Vein endothelial cell (primary cell): ENCODE data around the gene SEC22A. TPM values are rescaled to one million over a fixed set of nuclear protein-coding genes. Genes with fewer than 3 reads are reported as not detected.

Source experiments
- total RNA-seq: library from RNA; depleted of rRNA; stranded (reverse); fragments of >200 nt; gene quantifications from 2 replicates; pipeline ENCODE4 v1.2.3, GENCODE V29; 2012

Gene SEC22A
- 24.2 and 25.2 TPM in 2 replicates for total RNA-seq

DNA sequence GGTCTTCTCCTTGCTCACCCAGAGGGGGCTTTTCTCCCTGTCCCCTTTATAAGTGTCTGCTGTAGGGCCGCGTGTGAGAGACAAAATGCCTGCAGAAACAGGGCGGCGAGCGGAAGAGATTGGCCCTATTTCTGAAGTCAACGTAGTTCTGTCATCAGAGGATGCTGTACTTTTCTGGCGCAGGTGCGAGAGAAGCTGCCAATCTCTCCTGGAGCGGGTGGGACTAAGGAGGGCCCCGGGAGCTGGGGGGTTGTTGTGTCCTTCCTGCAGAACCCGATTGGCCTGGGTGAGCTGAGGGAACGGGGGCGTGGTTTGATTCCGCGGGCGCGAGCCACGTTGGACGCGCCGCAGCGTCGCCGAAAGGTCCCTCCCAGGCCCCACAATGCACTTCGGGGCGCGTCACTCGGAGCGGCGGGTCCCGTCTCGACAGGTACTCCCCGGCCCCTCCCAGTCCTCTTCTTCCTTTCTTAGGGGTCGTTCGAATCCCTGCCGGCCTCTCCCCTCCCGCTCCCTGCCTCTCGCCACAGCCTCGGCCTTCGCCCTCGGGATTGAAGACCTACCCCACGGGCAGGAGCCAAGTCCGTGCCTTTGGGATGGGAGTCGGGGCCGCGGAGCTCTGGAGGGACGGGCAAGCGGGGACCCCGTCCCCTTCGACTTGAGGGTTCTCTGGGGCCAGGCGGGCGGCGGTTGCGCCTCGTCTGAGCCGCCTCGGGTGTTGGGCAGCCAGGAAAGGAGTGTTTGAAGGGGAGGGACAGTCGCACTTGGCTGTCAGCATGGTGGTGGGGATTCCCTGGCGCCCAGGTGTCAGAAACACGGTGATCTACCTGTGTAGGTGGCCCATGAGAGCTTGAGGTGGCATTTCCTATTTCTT is at the start of gene SEC22A:
SEC22A (plus strand) TSS at position 387 of the 871 bp plus-strand sequence. CDS start 7,275 bp downstream, outside the sequence.

Other genes starting within 250 kb of the SEC22A start
- gene SEMA5B, start 174.2 kb upstream of the SEC22A start, total RNA-seq = under 0.01 TPM in 1 of 2 replicates, not detected in the other
- 71.9 and 78.1 TPM in 2 replicates for gene PDIA5, start 134.9 kb upstream of the SEC22A start, total RNA-seq
- not detected in 2 replicates for gene ADCY5, start 247.1 kb downstream of the SEC22A start, total RNA-seq